ENCODE data around the gene ZNF740.

DNA sequence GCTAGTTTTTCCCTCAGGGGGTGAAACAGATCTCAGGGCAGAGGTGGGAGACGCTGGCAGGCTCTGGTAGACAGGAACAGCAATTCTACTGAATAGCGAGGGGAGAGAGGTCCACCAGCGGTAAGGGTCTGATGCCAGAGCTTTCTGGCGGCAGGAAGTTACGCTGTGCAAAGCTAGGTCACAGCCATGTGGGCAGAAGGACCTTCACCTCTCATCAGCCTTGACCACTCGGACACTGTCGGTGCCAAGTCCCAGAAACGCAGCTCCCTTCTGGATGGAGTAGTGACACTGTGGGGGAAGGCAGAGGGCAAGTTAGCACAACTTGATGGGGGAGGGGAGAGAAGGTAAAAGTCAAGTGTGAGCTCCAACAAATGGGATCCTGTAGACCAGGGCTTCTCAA is 10.3 kb upstream of the ZNF740 start:
- TF ChIP-seq, protein P1, sequence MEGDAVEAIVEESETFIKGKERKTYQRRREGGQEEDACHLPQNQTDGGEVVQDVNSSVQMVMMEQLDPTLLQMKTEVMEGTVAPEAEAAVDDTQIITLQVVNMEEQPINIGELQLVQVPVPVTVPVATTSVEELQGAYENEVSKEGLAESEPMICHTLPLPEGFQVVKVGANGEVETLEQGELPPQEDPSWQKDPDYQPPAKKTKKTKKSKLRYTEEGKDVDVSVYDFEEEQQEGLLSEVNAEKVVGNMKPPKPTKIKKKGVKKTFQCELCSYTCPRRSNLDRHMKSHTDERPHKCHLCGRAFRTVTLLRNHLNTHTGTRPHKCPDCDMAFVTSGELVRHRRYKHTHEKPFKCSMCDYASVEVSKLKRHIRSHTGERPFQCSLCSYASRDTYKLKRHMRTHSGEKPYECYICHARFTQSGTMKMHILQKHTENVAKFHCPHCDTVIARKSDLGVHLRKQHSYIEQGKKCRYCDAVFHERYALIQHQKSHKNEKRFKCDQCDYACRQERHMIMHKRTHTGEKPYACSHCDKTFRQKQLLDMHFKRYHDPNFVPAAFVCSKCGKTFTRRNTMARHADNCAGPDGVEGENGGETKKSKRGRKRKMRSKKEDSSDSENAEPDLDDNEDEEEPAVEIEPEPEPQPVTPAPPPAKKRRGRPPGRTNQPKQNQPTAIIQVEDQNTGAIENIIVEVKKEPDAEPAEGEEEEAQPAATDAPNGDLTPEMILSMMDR (IDR thresholded peaks at IDR 0.05) = no peak
- no peak for TF ChIP-seq ZFX (IDR thresholded peaks at IDR 0.05; ENCODE audit: borderline replicate concordance)
